Measurements from ENCODE around the gene FGFBP1.
"Not testable (repeated sequence)": the region's sequence is repeated elsewhere in the genome, so short reads cannot be mapped to it uniquely, and the experiment has no call there.

Gene FGFBP1

DNA sequence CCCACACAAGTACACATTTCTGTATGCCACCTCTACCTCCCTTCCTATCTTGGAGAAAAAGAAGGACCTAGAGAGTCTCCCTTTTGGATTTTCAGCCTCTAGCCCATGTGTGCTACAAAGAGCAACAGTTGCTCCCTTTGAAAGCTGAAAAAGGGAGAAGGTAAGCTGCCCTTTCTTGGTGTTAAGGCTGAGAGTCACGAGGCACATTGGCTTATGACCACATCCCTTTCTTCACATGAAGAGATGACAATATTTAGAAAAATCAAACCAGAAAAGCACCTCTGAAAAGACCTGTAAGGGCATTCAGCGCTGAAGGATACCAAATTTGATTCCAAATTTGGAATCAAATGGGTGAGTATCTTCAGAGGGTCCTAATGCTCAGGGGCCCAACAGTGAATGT is 6.4 kb upstream of the FGFBP1 start:
- DNase-seq, result no peak

DNA sequence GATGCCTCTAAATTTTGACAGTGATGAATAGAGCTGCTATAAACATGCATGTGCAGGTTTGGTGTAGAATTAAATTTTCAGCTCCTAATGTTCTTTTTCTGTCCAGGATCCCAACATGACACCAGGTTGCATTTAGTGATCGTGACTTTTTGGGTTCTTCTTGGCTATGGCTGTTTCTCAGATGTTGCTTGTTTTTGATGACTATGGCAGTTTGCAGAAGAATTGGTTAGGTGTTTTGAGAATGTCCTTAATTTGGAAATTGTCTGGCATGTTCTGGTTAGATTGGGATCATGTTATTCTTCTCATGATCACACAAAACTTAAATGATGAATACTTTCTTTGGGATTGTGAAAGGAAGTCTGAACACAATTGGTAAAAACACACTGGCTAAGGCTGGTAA is 3.7 kb upstream of the FGFBP1 start:
- DNase-seq, result no peak

DNA sequence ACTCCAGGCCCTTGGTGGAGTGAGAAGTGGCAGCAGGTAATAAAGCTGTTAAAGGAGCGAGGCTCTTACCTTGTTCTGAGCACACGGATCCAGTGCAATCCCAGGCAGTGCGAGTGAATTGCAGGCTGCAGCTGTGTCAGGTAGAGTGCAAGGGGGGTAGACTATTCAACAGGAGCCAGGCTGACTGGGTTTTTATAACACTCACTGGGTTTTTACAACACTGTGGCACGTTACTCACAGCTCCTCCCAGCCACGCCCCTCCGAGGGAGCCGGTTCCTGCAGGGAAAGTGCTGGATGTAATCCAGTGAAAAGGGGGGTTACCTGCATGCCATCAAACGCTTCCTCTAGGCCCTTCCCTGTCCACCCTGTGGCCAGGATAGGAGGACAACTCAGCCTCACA is 358 bp downstream of the FGFBP1 start:
- DNase-seq, result no peak

DNA sequence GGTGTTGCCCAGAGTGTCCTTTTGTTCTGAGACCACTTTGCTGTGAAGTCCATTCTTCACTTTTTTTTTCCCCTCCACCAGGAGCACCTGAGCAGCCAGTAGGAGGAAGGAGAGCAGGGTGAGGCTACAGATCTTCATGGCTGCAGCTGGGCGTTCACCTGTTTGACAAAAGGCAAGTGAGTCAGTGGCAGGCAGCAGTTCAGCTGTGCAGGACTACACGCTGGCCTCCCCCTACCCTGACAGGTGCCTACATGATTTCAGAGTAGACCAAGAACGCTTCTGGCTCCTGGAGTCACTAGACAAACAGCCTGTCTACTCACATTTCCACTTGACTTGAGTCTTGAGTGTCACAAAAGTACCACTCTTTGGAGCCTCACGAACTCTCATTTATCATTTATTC is 2.0 kb downstream of the FGFBP1 start:
- no peak for DNase-seq

DNA sequence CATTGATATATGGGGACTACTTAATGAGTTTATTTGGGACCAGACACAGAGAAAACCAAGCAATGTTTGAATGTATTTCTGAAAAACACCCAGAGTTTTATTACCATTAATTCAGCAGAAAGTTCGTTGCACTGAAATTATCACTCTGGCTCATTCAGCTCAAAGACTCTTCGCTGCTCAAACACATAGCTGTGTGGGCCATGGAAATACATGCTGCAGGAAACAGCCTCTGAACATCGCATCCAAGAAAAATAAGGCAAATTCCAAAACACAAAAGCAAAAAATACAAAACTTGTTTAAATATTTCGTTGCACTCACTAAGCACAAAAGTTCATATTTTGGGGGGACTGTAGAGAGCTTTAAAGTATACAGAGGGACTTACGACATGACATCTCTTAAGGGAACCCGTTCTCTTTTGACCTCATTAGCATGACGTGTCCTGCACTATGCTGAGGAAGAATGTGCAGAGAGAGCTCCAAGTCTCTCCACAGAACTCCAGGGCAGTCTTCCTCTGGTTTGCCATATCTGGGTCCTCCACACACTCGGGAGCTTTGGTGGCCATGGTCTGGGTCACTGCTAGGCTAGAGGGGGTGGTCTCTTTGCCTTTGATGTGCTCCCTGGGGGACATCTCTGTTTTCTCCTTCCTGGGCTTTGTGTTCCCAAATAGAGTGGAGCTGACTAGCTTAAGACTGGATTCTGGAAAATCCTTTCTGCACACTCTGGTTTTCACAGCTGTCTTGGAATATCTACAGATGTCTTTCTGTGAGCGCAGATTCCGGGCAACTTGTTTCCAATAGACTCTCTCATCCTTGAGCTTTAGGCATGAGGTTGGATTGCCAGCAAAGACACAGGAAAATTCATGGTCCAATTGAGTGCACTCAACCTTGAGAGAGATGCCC is 2.8 kb downstream of the FGFBP1 start:
- no peak for DNase-seq

DNA sequence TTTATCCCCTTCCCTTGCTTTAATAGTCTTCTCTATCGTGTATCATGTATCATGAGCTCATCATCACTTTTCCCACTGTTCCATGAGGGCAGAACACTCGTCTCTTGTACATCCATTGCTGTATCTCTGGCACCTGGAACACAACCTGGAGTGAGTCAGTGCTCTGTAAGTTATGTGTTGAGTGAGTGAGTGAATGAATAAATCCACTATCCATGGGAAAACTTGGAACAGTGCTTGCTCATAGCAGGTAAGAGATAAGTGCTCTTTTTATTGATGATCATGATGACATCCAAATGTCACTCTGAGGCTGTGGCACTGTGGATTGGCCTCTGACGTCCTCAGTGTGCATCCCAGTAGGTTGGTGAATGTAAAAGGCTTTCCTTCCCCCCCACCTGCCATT is 4.3 kb downstream of the FGFBP1 start:
- no peak for DNase-seq

DNA sequence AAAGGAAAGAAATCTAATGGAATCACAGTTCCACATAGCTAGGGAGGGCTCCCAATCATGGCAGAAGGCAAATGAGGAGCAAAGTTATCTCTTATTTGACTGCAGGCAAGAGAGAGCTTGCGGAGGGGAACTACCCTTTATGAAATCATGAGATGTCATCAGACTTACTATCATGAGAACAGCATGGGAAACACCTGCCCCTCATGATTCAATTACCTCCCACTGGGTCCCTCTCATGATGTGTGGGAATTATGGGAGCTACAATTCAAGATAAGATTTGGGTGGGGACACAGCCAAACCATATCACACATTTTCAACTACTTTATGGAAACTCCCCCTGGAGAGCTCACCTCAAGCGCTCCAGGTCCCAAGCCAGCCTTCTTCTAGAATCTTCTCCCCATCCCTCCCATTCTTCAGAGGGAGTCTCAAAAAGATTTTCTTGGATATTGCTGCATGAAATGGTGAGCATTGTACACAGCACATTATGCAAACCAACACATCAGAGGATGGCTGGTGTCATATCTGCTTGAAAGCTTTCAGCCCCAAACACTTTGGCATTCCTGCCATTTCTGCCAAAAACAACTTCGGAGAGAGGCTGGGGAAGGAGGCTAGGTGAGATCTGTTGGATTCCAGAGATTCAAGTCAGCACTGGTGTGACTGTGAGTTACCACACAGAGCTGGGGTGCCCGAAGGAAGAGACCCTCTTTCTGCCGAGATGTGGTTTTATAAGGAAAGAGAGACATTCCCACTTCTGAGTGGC is 6.9 kb downstream of the FGFBP1 start:
- no peak for DNase-seq

DNA sequence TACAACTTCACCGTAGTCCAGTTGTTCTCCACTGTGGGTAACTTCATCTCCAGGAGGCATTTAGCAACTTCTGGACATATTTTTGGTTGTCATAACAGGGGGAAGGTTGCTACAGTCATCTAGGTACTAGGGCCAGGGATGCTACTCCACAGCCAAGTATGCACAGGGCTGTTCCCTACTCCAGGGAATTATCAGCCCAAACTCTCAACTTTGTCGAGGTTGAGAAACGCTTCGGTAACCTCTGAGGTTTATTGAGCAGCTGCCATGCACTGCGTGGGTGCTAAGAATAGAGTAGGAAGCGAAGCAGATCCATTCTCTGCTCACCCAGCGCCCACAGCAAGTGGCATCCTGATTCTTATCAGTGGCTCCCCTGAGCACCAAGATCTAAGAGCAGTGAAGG is 8.2 kb downstream of the FGFBP1 start:
- no peak for DNase-seq

DNA sequence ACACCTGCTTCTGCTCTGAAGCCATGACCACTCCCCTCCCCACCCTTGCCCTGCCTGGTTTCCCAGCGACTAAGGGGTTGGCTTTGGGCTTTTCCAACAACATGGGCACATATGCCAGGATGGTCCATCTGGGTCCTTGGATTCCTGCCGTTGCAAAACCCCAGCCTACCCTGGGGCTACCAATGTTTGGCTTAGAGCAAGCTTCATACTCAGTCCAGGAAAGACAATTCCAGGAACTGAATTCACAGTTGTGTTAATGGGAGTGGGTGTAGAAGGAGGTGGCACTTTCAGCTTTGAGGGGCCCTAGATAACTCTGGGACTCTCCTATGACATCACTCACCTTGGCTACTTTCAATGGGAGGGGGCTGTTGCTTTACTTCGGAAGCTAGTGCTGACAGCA is 9.0 kb downstream of the FGFBP1 start:
- DNase-seq, result no peak

DNA sequence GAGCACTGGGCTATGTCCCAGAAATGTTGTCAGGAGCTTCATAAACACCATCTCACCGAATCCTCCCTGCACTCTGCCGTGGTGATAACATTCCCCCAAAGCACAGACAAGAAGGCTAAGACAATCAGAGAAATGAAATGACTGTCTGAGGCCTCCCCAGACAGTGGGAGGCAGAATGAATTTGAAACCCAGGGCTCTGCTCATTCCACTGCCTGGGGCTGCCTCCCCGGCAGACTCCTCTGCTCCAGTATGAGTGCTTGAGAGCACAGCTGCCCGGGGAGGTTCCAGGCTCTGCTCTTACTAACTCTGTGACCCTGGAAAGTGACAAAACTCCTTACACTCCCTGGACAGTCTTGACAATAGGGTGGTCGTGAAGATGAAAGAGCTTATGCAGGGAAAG is 9.7 kb downstream of the FGFBP1 start:
- no peak for DNase-seq

DNA sequence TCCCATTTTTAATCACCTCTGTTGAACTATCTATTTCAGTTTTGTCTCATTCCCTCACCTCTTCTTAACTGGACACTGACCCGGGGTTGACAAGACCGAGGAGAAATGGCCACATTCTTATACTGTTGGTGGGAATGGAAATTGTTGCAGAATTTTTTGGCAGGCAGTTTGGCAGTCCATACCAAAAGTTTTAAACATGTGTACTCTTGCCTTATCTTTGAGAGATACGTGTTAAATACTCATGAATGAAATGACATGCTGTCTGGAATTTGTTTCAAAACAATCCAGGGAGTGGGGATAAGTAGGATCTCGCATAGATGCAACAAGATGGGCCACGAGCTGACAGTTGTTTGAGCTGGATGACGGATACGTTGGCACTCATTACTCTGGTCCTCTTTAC is 12.1 kb downstream of the FGFBP1 start:
- no peak for DNase-seq

DNA sequence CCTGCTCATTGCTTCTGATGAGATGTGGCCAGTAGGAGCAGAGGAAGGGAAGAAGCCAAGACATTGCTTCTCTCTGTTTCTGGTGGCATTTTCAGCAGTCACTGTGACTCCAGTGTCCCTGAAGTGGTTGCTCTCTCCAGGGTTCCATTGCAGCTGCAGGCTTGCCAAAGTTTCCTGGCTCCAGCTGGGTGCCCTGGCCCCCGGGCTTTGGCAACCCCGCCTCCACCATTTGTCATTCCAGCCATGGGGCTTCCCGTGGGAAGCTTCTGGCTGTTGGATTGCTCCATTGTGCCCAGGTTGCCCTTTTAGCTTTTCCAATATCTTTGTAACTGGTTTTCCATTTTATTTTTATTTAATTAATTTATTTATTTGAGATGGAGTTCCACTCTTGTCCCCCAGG is 12.7 kb downstream of the FGFBP1 start:
- no peak for DNase-seq

DNA sequence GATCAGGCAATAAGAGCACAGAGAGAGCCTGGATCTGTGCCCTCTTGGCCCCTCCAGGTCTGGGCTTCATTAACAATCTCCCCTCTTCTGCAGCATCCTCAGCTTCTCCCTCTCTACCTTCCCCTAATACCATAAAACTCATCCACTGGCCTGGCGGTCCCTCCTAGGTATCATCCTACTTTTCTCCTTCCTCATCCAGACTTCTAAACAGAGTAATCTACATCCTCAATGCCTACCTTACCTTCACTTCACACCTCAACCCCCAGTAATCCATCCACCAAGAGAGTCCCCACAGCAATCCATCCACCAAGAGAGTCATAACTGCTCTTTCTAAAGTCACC is 17.0 kb downstream of the FGFBP1 start:
- DNase-seq, result no peak

DNA sequence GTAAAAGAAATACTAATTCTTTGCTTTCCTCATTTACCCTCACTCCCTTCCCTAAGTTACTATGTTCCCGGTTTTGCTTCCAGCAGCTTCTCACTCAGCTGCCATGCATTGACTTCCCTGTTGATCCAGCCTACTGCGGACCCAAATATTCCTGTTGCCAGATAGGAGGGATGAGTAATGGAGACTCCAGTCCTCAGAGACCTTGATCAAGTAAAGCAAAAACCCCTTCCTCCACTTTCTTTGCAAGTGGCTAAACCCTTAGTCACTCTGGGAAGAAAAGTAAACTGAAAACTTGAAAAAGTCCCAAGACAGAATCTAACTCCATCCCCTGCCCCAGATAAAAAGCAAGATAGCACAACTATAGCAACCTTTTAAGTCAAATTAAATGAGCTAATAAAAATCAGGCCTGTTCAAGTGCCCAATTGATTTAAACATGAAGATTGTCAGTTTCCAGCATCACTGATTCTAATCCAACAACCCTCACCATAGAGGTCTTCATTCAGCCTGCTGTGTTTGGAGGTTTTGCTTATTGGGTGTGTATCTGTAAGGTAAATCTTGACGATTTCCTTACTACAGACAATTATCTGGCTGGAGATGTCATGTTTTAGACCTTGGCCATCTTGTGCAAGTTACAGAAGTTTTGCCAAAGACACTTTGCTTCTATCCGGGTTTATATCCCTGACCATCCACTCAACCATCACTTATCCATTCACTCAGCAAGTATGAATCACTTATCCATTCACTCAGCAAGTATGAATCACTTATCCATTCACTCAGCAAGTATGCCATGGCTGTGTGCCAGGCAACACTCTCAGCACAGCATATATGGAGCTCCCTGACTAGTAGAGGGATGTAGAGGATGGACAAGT is 17.6 kb downstream of the FGFBP1 start:
- no peak for DNase-seq

DNA sequence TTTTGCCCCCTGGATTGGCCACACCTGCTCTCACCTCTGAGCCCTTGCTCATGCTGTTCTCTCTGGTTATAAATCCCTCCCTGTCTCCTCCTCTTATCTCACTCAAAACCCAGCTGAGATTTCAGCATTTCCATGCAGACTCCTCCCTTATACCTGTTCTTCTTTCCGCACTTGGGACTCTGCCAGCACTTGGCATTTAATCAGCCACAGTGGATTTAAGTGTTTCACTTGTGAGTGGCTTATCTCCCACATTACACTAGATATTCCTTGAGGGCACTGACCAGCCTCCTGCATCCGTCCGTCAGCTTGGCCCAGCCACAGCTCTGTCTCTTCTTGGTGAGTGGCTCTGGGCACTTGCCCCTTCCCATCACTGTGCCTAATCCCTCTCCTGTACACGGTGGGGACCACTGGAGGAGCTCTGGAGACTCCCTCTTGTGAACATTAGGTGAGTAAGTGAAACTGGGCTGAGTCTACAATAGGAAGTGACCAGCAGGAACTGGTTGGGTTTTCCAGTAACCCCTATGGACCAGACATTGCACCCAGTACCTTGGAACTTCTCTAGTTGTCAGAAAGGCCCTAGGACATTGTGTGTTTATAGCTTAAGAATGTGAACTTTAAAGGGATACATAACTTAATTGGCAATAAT is 19.9 kb downstream of the FGFBP1 start:
- DNase-seq, result no peak

DNA sequence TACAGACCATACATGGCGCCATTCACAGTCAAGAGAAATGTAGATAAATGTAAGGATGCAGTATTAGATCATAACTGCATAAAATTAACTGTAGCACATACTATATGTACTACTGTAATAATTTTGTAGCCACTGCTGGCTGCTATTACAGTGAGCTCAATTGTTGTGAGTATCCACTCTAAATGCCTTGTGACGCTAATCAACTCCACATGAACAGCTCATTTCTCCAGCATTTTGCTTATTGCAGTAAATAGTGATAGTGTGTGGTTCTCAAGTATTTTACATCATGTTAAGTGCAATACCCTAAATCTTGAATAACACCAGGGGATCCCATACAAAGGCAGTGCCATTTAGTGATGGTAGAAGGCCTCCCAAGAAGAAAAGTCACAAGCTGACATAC is 21.2 kb downstream of the FGFBP1 start:
- DNase-seq, result no peak

DNA sequence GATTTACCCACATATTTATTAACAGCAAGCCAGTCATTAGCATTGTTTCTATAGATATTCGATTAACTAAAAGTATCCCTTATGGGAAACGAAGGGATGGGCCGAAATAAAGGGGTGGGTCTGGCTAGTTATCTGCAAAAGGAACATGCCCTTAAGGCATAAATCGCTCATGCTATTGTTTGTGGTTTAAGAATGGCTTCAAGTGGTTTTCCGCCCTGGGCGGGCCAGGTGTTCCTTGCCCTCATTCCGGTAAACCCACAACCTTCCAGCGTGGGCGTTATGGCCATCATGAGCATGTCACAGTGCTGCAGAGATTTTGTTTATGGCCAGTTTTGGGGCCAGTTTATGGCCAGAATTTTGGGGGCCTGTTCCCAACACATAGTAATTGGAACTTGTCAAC is 22.2 kb downstream of the FGFBP1 start:
- DNase-seq, result not testable (repeated sequence)

DNA sequence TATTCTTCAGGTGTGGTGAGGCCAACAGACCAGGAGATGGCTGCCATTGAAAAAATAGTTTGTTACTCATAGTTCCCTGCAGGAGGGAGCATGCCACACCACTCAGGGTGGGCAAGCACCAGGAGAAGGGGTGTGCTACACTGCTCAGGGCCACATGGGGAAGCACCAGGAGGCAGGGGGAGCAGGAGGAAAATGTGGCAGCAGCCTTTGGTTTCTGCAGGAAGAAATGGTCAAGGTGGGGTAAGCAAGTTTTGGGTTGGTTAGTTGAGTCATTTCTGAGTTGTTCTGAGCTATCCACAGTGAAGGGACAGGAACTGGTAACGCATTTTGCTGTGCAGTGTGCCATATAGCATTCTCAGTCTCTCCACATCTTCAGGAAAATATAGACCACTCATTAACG is 23.8 kb downstream of the FGFBP1 start:
- no peak for DNase-seq

DNA sequence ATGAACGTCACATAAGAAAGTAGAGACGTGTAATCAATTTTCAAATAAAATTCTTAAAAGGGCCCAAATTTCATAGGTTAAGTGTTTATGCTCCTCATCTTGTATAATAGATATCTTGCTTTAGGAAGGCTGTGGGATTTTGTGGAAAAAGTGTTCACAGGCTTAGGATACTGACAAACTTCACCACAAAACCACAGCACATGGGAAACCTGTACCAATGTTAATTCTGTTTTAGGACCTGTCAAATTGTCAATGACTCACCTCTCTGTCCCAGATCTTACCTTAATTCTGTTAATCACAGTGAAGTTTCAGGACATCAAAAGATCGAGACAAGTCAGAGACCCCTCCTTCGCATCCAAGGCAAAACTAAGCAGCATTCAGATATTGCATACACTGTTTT is 24.2 kb downstream of the FGFBP1 start:
- DNase-seq, result no peak

DNA sequence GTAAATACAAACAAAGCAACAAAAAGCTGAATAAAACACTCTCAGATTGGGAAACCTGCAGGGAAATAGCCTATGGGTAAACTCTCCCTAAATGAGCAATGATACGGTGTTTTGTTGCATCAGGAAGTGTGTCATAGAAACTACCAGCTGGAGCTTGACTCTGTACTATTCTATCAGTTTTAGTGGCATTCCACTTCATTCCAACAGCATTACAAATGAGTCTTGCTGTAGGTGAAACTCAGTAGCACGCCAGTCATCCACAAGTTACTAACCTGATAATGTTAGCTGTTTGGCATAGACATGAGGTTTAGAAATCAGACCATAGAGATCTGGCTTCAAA is 24.9 kb downstream of the FGFBP1 start:
- DNase-seq, result no peak

DNA sequence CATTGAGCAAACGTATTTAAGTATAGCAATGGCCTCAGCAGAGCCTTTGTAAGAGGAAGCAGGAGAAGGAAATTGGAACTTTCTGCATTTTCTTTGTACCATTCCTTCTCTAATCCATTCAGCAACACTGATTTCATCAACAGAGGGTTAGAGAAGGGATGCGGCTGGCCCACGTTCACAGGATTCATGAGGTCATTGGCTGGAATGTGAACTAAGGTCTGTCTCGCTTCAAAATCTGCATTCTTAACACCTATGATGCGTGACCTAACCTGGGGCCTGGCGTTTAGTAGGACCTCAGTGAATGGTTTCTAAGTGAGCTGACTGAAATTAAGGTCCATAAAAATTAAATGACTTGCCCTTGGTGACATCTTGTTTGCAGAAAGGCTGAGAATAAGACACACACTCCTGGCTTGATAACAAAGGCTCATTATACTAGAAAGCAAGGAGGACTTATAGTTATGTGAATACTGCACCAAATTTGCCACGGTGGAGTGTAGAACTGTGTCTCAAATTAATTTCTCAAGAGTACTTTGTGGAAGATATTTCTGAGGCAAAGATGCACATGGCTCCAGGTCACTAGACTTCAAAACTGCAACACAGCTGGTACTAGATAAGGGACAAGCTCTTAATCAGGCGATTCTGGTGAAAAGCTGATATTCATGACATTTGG is 25.4 kb downstream of the FGFBP1 start:
- no peak for DNase-seq

DNA sequence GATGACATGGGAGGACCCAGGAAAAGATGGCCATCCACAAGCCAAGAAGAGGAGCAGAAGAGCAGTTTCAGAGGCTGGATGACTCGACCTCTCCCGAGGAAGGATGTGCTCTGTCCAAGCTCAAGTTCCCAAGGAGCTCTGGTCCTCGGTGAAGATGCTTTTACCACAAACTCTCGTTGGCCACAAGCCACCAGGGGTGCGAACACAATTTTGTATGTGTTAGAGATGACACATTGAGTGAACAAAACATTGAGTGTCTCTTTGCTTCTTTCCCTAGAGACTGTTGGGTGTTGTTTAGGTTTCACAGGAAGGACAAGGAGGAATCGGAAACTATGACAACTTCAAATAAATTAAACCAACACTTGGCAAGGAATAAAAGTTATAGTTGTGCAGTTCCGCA is 26.3 kb downstream of the FGFBP1 start:
- no peak for DNase-seq

Data from suppressor macrophage treated with lipopolysaccharide for 4 hours (primary cell).